Epithelial cell of proximal tubule (primary cell): ENCODE results near the gene DDX50. TPM values are rescaled to one million over a fixed set of nuclear protein-coding genes. Genes with fewer than 3 reads are reported as not detected.

Experiments used
- DNase-seq: peaks from one replicate; pipeline ENCODE4 v3.0.0-alpha.2; 2011; ENCODE audit warnings: low read depth
- H3K4me3 ChIP-seq: 2 replicates; pipeline ENCODE4 v1.5.1; 2011; ENCODE audit warnings: low read depth, mild to moderate bottlenecking, low read length
- total RNA-seq: library from RNA; depleted of rRNA; stranded (reverse); fragments of >200 nt; gene quantifications from 2 replicates; pipeline ENCODE4 v1.2.3, GENCODE V29; 2015
- TF ChIP-seq, protein P1 (sequence below): conservative IDR thresholded peaks from 2 replicates; pipeline ENCODE4 v1.5.1; 2012; ENCODE audit warnings: low read depth, mild to moderate bottlenecking, low read length

The DDX50 gene
- total RNA-seq, 1 donor from 2014 or later = 35.6 TPM

DNA sequence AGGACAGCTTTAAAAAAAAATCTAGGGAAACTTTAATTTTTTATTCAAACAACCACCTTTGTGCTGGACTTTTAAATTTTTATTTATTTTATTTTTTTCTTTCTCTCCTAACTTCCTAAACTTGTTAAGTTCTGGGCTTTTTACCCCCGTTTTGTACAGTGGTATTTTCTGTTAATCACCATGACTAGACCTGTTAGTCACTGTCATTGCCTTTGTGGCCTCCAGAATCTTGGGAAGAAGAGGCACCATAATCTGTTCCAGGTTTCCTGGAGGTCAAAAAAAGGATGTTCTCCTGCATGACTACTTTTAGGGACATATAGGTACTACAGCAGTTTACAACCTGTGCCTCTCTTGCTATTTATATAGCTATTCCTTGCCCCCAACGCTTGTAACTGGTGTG is 31.1 kb upstream of the DDX50 start:
- H3K4me3 ChIP-seq = no peak overlapping the region
- TF ChIP-seq, protein P1, sequence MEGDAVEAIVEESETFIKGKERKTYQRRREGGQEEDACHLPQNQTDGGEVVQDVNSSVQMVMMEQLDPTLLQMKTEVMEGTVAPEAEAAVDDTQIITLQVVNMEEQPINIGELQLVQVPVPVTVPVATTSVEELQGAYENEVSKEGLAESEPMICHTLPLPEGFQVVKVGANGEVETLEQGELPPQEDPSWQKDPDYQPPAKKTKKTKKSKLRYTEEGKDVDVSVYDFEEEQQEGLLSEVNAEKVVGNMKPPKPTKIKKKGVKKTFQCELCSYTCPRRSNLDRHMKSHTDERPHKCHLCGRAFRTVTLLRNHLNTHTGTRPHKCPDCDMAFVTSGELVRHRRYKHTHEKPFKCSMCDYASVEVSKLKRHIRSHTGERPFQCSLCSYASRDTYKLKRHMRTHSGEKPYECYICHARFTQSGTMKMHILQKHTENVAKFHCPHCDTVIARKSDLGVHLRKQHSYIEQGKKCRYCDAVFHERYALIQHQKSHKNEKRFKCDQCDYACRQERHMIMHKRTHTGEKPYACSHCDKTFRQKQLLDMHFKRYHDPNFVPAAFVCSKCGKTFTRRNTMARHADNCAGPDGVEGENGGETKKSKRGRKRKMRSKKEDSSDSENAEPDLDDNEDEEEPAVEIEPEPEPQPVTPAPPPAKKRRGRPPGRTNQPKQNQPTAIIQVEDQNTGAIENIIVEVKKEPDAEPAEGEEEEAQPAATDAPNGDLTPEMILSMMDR = no peak
- DNase-seq = no peak

DNA sequence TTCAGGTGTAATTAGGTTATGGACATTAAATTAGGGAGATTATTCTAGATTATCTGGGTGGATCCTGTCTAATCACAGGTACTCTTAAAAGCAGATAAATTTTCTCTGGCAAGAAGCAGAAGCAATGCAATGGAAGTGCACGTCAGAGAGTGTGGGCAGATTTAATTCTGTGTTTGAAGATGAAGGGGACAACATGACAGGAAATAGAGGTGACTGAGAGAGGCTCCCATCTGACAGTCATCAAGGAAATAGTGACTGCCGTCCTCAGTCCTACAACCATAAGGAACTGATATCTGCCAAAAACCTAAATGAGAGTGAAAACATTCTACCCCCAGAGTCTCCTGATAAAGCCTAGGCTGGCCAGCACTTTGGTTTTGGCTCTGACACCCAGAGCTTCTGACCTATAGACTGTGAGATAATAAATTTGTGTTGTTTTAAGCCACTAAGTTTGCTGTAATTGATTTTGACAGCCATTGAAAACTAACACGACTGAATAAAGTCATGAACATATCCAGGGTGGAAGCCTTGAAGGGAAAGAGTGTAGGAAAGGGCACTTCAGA is 30.5 kb upstream of the DDX50 start:
- no peak for DNase-seq
- no peak overlapping the region for H3K4me3 ChIP-seq
- TF ChIP-seq, protein P1 = no peak

DNA sequence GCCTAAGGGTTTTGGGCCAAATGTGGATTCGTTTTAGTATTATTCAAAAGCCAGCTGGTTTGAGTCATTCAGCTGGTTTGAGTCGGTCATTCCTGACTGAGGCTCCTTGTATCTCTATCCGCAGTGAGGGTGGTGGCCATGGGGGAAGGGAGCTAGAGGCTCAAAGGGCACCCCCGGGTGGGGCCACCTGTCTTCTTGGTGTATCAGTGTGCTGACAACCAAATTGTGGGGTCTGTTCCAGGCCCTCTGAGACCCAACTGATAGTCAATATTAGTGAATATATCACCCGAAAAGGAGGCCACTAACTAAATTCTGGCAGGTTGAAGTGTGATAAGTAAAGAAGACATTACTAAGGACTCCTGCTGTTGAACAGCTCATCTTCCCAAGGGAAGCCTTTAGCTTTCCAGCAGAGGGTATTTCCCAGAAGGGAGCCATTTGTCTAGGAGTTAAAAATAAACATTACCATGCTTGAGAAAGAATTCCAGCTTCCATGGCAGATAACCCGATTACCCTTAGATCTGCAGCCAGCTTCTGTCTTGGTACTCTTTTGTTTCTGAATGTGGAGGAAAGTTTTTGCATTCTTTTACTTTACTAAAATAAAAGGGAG is 29.9 kb upstream of the DDX50 start:
- TF ChIP-seq, protein P1 = no peak
- peak; percentile 59 for DNase-seq
- no peak overlapping the region for H3K4me3 ChIP-seq

DNA sequence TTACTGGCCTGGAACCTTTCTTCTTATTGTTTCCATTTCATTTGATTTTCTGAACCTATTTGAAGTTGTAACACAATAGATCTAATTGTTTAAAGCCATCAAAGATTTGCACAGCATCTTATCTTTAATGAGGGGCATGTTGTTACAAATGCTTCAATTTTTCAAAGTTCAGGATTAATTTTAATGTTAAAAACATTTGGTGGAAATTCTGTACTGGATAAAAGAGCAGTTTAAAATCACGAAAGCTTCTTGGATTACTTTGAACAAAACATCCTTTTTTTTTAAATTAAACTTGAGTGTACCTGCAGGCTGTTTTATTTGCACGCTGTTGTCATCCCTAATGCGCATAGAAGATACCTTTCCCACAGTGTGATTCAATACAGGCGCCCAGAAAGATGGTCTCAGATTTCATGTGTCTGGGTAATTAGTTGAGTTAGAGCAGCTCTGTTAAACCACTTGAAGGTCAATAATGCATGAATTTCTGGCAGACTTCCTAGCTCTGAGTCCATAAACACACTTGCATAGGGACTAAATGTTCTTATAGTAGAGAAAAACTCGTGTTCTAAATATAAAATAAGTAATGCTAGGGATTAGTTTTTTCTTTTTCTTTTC is 29.3 kb upstream of the DDX50 start:
- TF ChIP-seq, protein P1 = no peak
- DNase-seq = peak; percentile 82
- H3K4me3 ChIP-seq = no peak overlapping the region

DNA sequence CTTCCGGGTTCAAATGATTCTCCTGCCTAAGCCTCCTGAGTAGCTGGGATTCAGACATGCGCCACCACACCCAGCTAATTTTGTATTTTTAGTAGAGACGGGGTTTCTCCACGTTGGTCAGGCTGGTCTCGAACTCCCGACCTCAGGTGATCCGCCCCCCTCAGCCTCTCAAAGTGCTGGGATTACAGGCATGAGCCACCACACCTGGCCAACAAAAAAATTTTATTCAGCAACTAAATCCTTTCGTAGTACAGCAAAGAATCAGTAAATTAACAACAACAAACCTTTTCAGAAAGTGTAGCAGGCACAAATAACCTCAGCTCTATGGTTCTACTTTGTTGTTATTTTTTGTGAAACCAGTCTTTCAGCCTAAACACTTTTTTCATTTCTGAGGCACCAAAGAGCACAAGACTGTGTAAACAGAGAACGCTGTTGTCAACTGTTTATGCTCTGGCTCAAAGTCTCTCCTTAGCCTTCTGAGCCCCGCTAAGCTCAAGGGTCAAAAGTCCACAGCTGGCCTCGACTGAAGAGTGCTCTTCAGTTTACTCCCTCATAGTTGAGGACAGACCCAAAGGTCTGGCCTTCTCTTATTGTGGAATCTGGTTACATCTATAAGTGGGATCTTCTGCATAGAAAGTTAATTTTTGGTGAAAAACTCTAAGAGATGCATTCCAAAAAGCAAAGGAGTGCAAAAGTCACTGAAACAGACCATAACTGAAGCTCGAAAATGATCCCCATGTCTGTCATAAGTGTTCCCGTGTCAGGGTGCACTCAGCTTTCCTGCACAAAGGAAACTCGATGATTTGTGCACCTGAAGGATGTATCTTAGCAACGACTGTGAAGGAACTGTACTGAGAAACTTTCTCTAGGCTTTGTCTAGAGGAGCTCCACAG is 24.6 kb upstream of the DDX50 start:
- TF ChIP-seq, protein P1 = no peak
- H3K4me3 ChIP-seq = no peak overlapping the region
- no peak for DNase-seq

DNA sequence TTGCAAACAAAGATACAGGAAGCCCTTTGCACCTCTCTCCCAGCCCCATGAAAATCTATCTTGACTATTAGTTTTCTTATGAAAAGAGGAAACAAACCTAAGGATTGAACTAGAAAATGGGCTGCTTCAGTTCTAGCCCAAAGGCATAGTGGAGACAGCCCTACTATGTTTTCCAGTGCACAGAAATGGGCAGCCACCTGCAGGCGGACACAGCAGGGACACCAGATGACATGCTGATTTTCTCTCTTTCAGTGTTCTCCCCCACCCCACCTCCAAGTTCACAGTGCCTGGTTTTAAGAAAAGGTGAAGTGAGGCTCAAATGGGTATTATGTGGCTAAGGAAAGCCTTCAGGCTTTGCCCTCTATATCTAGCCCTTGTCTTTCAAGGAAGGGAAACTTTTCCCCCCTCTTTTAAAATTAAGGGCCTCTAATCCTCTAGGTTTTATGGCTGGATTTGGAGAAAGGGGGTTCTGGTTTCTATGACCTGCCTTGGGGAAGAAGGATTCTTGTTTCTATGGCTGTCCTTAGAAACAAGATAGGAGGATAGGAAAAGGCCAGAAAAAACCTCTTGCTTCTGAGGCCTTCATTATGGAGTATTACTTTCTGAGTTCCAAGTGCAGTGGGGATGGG is 23.5 kb upstream of the DDX50 start:
- TF ChIP-seq, protein P1 = no peak

More for the DNA sequence above, 23.5 kb upstream of the DDX50 start:
- no peak overlapping the region for H3K4me3 ChIP-seq
- no peak for DNase-seq
